ENCODE data around the gene DNM3.
A peak's percentile ranks its signal among the peaks of the same experiment; 100 is the strongest.
"Not testable (repeated sequence)": the region's sequence is repeated elsewhere in the genome, so short reads cannot be mapped to it uniquely, and the experiment has no call there.

The DNM3 gene

DNA sequence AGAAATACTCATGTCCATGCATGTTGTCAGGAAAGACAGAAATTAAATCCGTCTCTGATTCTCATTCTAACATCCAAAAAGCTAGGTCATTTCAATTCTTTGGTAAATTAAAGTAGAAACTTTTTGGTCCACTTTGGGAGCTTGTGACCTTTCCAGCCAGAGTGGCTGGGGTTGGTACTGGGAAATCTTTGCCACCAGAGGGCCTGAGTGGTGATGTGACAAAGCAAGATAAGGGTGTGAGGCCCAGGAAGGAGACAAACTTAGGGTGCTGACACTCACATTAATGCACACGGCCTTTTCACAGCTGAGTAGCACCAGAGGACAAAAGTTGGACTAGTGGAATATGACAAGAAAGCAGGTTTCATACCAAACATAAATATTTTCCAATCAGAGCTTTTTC, 144.3 kb downstream of the DNM3 start:
- DNase-seq: no peak

- peak; percentile 69 for DNase-seq
Observed at GRCh38 chr1:171988243-171988885, 147.1 kb downstream of the DNM3 start.

DNA sequence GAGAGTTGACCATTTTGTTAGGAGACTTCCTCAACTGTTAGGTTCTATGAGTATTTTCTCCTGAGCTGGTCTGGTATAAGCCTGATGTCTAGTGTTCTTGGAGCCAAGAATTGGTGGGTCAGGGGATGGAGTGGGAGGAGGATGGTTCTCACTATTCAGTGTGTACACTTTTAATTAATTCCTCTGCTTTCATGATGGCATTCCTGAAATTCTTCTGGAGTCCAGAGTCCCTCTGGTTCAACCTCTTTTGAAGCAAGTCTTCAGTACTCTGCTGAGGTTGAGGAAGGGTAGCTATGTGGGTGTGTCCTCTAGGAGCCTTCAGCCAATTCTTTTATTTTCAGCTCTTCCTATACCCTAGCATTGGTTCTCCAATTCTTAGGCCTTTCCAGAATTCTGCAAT, 149.1 kb downstream of the DNM3 start:
- DNase-seq: no peak

GRCh38 chr1:171994293-171994692, 153.0 kb downstream of the DNM3 start:
- DNase-seq: no peak

DNA sequence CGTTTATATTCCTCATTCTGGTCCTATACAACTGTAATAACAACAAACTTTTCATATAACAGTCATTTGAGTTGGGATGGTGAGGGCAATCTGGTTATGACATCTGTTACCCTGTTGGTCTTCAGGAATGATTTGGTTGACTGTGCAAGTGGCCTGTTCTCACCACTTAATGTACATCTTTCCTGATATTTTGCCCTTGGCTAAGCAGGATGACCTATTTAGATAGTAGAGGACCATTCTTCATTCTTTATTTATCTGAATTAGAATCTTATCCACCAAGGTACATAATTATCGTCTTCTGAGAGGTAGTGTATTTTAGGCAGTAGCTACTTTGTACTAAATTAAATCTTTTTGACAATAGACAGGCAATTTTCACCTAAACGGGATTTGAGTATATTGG, 154.3 kb downstream of the DNM3 start:
- DNase-seq: no peak

GRCh38 chr1:171997936-171998335, 156.6 kb downstream of the DNM3 start:
- no peak for DNase-seq

DNA sequence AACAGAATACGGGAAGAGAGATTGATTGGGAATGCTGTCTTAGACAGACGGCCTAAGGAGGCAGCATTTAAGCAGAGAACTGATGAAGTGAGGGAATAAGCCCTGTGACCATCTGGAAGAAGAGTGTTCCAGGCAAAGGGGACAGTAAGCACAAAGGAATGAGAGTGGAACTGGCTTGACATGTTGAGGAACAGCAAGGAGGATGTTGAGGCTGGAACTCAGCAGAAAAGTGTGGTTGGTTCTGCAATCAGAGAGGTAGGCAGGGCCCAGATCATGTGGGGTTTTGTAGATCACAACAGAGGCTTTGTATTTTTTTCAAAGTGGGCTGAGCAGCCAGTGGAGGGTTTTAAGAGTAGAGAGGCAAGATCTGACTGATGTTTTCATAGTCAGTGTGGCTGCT, 157.4 kb downstream of the DNM3 start:
- DNase-seq: no peak

- DNase-seq: no peak
Observed at GRCh38 chr1:171999756-172000155, 158.5 kb downstream of the DNM3 start.

DNA sequence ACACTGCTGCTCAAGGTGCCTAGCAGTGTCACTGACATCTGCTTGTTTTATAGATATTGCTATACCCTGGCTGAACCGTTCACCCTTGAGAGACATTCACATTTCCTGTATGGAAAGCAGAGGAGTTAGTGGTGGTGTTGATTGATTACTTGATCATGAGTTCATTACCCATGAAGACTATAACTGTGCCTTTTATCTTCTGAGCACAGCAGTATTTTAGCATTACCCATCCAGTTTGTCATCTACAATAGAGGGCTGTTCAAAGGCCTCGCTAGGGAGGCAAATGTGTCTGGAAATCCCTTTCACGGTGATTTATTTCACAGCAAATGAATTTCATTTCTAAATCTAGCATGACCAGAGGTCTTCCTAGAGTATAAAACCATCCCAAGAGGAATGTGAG, 160.0 kb downstream of the DNM3 start:
- no peak for DNase-seq

DNA sequence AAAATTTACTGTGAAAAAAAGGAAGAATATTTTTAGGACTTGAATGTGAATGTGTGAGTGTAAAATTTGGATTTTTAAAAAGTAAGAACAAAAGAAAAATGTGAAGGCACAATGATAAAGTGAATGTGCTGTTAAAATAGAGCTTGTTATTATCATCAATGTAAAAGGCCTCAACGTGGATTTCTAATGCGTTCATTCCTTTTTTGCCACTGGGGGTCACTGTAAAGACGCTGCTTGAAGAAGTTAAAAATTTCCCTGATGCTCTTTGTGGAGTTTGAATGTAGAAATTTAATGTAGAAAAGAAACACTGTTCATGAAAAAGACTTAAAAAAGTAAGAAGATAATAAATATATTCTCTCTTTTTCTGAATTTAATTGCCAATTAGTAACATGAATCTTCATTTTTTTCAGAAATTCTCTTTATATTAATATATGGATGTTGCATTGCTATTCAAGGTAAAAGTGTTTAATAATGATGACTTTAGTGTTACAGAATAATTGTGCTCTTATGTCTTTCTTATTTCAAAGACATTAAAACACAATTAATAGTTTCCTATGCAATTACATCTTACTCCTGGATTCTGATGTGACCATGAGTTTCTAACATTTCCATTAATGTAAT, 161.5 kb downstream of the DNM3 start:
- DNase-seq: peak; percentile 40

- no peak for DNase-seq
Observed at GRCh38 chr1:172003766-172004530, 162.7 kb downstream of the DNM3 start.

DNA sequence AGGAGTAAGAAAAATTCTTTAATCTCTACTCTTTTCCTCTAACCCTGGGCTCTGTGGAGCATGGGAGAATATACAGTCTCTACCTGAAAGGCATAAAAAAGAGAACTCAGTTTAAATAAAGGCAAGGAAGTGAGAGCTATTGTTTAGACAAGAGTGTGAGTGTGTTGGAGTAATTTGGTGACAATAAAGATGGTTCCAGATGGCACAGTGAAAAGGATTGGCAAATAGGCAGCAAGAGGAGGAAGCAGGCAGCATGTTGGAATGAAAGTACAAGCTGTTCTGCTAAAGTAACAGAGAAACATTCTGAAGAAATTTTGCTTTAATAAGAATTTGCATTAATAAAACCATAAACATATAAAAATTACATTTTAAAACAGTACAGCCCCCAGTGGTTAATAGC, 163.4 kb downstream of the DNM3 start:
- no peak for DNase-seq

GRCh38 chr1:172005856-172006255, 164.6 kb downstream of the DNM3 start:
- DNase-seq: no peak

- no peak for DNase-seq
Observed at GRCh38 chr1:172006660-172007059, 165.4 kb downstream of the DNM3 start.

- no peak for DNase-seq
Observed at GRCh38 chr1:172018727-172019311, 177.5 kb downstream of the DNM3 start.

DNA sequence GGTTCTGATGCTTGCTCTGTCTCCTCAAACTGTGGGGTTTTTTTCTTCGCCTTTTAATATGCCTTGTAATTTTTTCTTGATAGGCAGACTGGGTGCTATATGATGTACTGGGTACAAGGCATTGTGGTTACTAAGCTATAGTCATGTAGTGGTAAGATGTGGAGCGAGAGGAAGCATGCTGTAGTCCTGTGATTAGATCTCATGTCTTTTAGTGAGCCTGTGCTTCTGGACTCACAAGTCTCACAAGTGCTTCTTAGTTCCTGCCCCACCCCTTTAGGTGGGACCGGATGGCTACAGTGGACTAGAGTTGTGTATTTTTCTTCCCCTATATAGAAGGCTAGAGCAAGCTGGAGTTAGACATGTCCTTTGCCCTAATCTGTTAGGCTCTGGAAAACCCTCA, 178.7 kb downstream of the DNM3 start:
- no peak for DNase-seq

DNA sequence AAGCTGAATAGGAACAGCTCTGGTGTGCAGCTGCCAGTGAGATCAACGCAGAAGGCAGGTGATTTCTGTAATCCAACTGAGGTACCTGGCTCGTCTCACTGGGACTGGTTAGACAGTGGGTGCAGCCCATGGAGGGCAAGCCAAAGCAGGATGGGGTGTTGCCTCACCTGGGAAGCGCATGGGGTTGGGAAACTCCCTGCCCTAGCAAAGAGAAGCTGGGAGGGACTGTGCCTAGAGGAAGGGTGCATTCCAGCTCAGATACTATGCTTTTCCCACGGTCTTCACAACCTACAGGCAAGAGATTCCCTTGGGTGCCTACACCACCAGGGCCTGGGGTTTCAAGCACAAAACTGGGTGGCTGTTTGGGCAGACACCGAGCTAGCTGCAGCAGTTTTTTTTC, 183.2 kb downstream of the DNM3 start:
- no peak for DNase-seq

DNA sequence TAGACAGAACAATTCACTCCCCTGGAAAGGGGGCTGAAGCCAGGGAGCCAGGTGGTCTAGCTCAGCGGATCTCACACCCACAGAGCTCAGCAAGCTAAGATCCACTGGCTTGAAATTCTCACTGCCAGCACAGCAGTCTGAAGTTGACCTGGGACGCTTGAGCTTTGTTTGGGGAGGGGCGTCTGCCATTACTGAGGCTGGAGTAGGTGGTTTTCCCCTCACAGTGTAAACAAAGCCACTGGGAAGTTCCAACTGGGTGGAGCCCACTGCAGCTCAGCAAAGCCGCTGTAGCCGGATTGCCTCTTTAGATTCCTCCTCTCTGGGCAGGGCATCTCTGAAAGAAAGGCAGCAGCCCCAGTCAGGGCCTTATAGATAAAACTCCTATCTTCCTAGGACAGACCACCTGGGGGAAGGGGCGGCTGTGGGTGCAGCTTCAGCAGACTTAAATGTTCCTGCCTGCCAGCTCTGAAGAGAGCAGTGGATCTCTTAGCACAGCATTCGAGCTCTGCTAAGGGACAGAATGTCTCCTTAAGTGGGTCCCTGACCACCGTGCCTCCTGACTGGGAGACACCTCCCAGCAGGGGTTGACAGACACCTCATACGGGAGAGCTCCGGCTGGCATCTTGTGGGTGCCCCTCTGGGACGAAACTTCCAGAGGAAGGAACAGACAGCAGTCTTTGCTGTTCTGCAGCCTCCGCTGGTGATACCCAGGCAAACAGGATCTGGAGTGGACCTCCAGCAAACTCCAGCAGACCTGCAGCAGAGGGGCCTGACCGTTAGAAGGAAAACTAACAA, 183.8 kb downstream of the DNM3 start:
- not testable (repeated sequence) for DNase-seq

GRCh38 chr1:172040466-172040865, 199.2 kb downstream of the DNM3 start:
- DNase-seq: no peak

- no peak for DNase-seq
Observed at GRCh38 chr1:172041102-172041501, 199.8 kb downstream of the DNM3 start.

GRCh38 chr1:172041742-172042141, 200.4 kb downstream of the DNM3 start:
- peak; percentile 32 for DNase-seq

GRCh38 chr1:172043900-172044299, 202.6 kb downstream of the DNM3 start:
- no peak for DNase-seq

- no peak for DNase-seq
Observed at GRCh38 chr1:172051898-172052297, 210.6 kb downstream of the DNM3 start.

Data from NCI-H1092 treated with DMSO at 0.1 percent for 48 hours (cell line).